ENCODE data around the gene MYH9. TPM values are rescaled to one million over a fixed set of nuclear protein-coding genes. Genes with fewer than 3 reads are reported as not detected.

Gene MYH9
- total and polyA plus RNA-seq, 7 experiments from 2014 or later = 95.5 to 900 (median 661) TPM

- H3K4me3 Mint-ChIP-seq = peak overlapping the region in 1 of 10 donors; percentile 31
- ChIA-PET POLR2A (interaction anchor here (0.7 to 1.1 kb wide), 3 partner anchors 16 to 85 kb away, joined by 3 to 4 read pairs (median 3); no protein-coding TSS in a partner anchor), CTCF (interaction anchor here (0.8 to 1.5 kb wide), 2 partner anchors 42 to 97 kb away, joined by 3 read pairs; no protein-coding TSS in a partner anchor)
- no peak for ATAC-seq
- H3K36me3 Mint-ChIP-seq = peaks cover 0 to 4% (median 0%) of the 10 kb centered on the region in 5 donors
- no peak for DNase-seq
- peak overlapping the region in 4 of 9 donors; percentile 6 to 33 (median 17) for H3K27ac Mint-ChIP-seq
- peaks cover 5 to 14% of the 10 kb centered on the region in 2 donors for H3K4me1 ChIP-seq (ENCODE audit: control insufficient read depth in 2 of 2, insufficient read depth in 2 of 2, low read length in 2 of 2)
- H3K9me3 ChIP-seq (ENCODE audit: control insufficient read depth in 2 of 3, low read length in 3 of 3) = no peaks in the 10 kb centered on the region
- no peaks in the 10 kb centered on the region for H3K27me3 Mint-ChIP-seq
- H3K4me3 ChIP-seq (ENCODE audit: low read length) = no peak overlapping the region
- H3K9me3 Mint-ChIP-seq = no peaks in the 10 kb centered on the region
- H3K36me3 ChIP-seq (ENCODE audit: control insufficient read depth in 2 of 3, insufficient read depth in 3 of 3, low read length in 3 of 3) = no peaks in the 10 kb centered on the region
- H3K4me1 Mint-ChIP-seq = peaks cover 21 to 33% (median 28%) of the 10 kb centered on the region in 7 donors
- H3K27ac ChIP-seq (ENCODE audit: low read depth, low read length) = no peak overlapping the region
- intact Hi-C loops (cut with micrococcal nuclease) = loop anchor here in 1 of 2 donors (1.0 kb wide), 1 partner anchor 11 kb away; no protein-coding TSS in a partner anchor
- no peaks in the 10 kb centered on the region for H3K27me3 ChIP-seq (ENCODE audit: control insufficient read depth in 2 of 2, insufficient read depth in 2 of 2, low read length in 2 of 2)
Observed at GRCh38 chr22:36398601-36399471, 11.1 kb upstream of the MYH9 start.

DNA sequence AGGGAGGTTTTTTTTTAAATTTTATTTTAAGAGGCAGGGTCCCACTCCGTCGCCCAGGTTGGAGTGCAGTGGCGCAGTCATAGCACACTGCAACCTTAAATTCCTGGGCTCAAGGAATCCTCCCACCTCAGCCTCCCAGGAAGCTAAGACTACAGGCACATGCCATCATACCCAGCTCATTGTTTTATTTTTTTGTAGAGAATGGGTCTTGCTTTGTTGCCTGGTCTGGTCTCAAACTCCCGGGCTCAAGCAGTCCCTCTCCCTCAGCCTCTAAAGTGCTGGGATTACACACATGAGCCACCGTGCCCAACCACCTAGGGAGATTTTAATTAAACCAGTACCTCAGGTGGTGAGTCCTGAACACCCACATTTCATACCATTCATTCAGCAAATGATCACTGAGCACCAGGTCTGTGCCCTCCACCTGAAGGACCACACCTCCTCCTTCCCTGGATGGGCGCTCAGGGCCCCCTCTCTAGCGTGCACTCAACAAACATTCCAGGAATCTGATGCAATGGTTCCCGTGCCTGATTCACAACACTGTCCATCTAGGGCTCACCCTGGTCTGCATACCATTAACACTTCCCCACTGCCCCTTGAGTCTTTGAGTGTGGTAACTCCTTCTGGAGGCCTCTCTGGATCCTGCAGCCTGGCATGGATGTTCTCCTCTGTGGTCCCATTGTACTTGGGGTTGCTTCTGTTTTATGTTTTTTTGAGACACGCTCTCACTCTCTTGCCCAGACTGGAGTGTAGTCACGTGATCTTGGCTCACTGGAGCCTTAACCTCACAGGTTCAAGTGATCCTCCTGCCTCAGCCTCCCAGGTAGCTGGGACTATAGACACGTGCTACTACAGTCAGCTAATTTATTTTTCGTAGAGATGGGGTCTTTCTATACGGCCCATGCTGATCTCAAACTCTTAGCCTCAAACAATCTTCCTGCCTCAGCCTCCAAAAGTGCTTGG lies 9.6 kb upstream of the MYH9 start:
- Mint-ChIP-seq H3K27ac (peak overlapping the region in 6 of 9 donors; percentile 5 to 56 (median 16)), H3K4me3 (no peak overlapping the region)

GRCh38 chr22:36395915-36396314 lies 8.1 kb upstream of the MYH9 start:
- Histone ChIP-seq H3K36me3 (ENCODE audit: control insufficient read depth in 2 of 3, insufficient read depth in 3 of 3, low read length in 3 of 3) (no peaks in the 10 kb centered on the region), H3K27me3 (ENCODE audit: control insufficient read depth in 2 of 2, insufficient read depth in 2 of 2, low read length in 2 of 2) (no peaks in the 10 kb centered on the region), H3K9me3 (ENCODE audit: control insufficient read depth in 2 of 3, low read length in 3 of 3) (no peaks in the 10 kb centered on the region), H3K27ac (ENCODE audit: low read depth, low read length) (no peak overlapping the region), H3K4me1 (ENCODE audit: control insufficient read depth in 2 of 2, insufficient read depth in 2 of 2, low read length in 2 of 2) (peaks cover 5 to 8% of the 10 kb centered on the region in 2 donors), H3K4me3 (ENCODE audit: low read length) (no peak overlapping the region)
- H3K36me3 Mint-ChIP-seq = peaks cover 0 to 6% (median 0%) of the 10 kb centered on the region in 5 donors
- H3K4me3 Mint-ChIP-seq = no peak overlapping the region
- ATAC-seq = no peak
- H3K9me3 Mint-ChIP-seq = no peaks in the 10 kb centered on the region
- peaks cover 21 to 41% (median 29%) of the 10 kb centered on the region in 7 donors for H3K4me1 Mint-ChIP-seq
- DNase-seq = no peak
- ChIA-PET CTCF (no interaction called here), POLR2A (no interaction called here)
- H3K27me3 Mint-ChIP-seq = no peaks in the 10 kb centered on the region
- intact Hi-C loops (cut with micrococcal nuclease) = no loop called here
- H3K27ac Mint-ChIP-seq = peak overlapping the region in 6 of 9 donors; percentile 28 to 76 (median 46)

More for the DNA sequence above, 9.6 kb upstream of the MYH9 start:
- CTCF ChIA-PET = interaction anchor here (0.8 kb wide), 1 partner anchor 44 kb away, joined by 3 read pairs; no protein-coding TSS in a partner anchor
- H3K27me3 Mint-ChIP-seq = no peaks in the 10 kb centered on the region
- no peaks in the 10 kb centered on the region for H3K9me3 ChIP-seq (ENCODE audit: control insufficient read depth in 2 of 3, low read length in 3 of 3)
- no peak for DNase-seq
- H3K9me3 Mint-ChIP-seq = no peaks in the 10 kb centered on the region
- H3K4me1 ChIP-seq (ENCODE audit: control insufficient read depth in 2 of 2, insufficient read depth in 2 of 2, low read length in 2 of 2) = peaks cover 5 to 8% of the 10 kb centered on the region in 2 donors
- intact Hi-C loops (cut with micrococcal nuclease) = no loop called here
- POLR2A ChIA-PET = interaction anchor here (0.7 to 1.1 kb wide), 3 partner anchors 18 to 84 kb away, joined by 3 to 4 read pairs (median 3); no protein-coding TSS in a partner anchor
- no peaks in the 10 kb centered on the region for H3K36me3 ChIP-seq (ENCODE audit: control insufficient read depth in 2 of 3, insufficient read depth in 3 of 3, low read length in 3 of 3)
- peaks cover 21 to 37% (median 29%) of the 10 kb centered on the region in 7 donors for H3K4me1 Mint-ChIP-seq
- no peak for ATAC-seq
- no peak overlapping the region for H3K4me3 ChIP-seq (ENCODE audit: low read length)
- no peak overlapping the region for H3K27ac ChIP-seq (ENCODE audit: low read depth, low read length)
- H3K36me3 Mint-ChIP-seq = peaks cover 0 to 4% (median 0%) of the 10 kb centered on the region in 5 donors
- H3K27me3 ChIP-seq (ENCODE audit: control insufficient read depth in 2 of 2, insufficient read depth in 2 of 2, low read length in 2 of 2) = no peaks in the 10 kb centered on the region

GRCh38 chr22:36395055-36395849 lies 7.5 kb upstream of the MYH9 start:
- H3K27me3 Mint-ChIP-seq = no peaks in the 10 kb centered on the region
- POLR2A ChIA-PET = no interaction called here
- H3K4me3 ChIP-seq (ENCODE audit: low read length) = no peak overlapping the region
- H3K27me3 ChIP-seq (ENCODE audit: control insufficient read depth in 2 of 2, insufficient read depth in 2 of 2, low read length in 2 of 2) = no peaks in the 10 kb centered on the region
- H3K4me1 Mint-ChIP-seq = peaks cover 21 to 45% (median 32%) of the 10 kb centered on the region in 7 donors
- no peak overlapping the region for H3K27ac ChIP-seq (ENCODE audit: low read depth, low read length)
- no peak for DNase-seq
- CTCF ChIA-PET = no interaction called here
- H3K4me3 Mint-ChIP-seq = no peak overlapping the region
- H3K27ac Mint-ChIP-seq = peak overlapping the region in 3 of 9 donors; percentile 13 to 48 (median 31)
- intact Hi-C loops (cut with micrococcal nuclease) = no loop called here
- peaks cover 5 to 8% of the 10 kb centered on the region in 2 donors for H3K4me1 ChIP-seq (ENCODE audit: control insufficient read depth in 2 of 2, insufficient read depth in 2 of 2, low read length in 2 of 2)
- no peaks in the 10 kb centered on the region for H3K9me3 ChIP-seq (ENCODE audit: control insufficient read depth in 2 of 3, low read length in 3 of 3)
- no peaks in the 10 kb centered on the region for H3K36me3 ChIP-seq (ENCODE audit: control insufficient read depth in 2 of 3, insufficient read depth in 3 of 3, low read length in 3 of 3)
- H3K9me3 Mint-ChIP-seq = no peaks in the 10 kb centered on the region
- no peak for ATAC-seq
- peaks cover 0 to 8% (median 0%) of the 10 kb centered on the region in 5 donors for H3K36me3 Mint-ChIP-seq

DNA sequence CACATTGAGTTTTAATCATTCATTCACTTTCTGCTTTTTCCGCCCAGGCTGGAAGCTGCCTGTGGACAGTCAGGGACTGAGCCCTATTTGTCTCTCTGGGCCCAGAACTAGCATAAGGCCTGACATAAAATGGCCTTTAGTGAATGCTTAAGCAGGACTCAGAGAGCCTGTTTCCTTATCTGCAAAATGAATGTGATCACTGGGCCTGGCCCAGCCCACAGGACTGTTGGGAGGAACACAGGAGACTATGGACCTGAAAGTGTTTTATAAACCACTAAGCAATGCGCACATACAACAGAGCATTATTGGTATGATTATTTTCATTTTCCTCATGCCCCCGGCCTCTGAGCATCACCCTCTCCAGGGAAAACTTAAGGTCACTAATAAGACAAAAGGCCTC lies 3.9 kb upstream of the MYH9 start:
- H3K4me1 ChIP-seq (ENCODE audit: control insufficient read depth in 2 of 2, insufficient read depth in 2 of 2, low read length in 2 of 2) = peaks cover 6% of the 10 kb centered on the region in 2 donors
- ATAC-seq (no peak), DNase-seq (no peak)
- no peaks in the 10 kb centered on the region for H3K27me3 Mint-ChIP-seq
- peak overlapping the region in 1 of 9 donors; percentile 54 for H3K27ac Mint-ChIP-seq
- peak overlapping the region in 1 of 10 donors; percentile 66 for H3K4me3 Mint-ChIP-seq
- peaks cover 0 to 6% (median under 1%) of the 10 kb centered on the region in 5 donors for H3K36me3 Mint-ChIP-seq
- POLR2A ChIA-PET = interaction anchor here (3.1 kb wide), 1 partner anchor 13 kb away, joined by 15 read pairs; no protein-coding TSS in a partner anchor
- peaks cover 0 to 6% (median 1%) of the 10 kb centered on the region in 3 experiments for H3K36me3 ChIP-seq (ENCODE audit: control insufficient read depth in 2 of 3, insufficient read depth in 3 of 3, low read length in 3 of 3)
- peaks cover 14 to 36% (median 23%) of the 10 kb centered on the region in 7 donors for H3K4me1 Mint-ChIP-seq
- intact Hi-C loops (cut with micrococcal nuclease) = no loop called here
- CTCF ChIA-PET = interaction anchor here (1.1 kb wide), 1 partner anchor 20 kb away, joined by 3 read pairs; no protein-coding TSS in a partner anchor
- no peaks in the 10 kb centered on the region for H3K27me3 ChIP-seq (ENCODE audit: control insufficient read depth in 2 of 2, insufficient read depth in 2 of 2, low read length in 2 of 2)
- H3K9me3 Mint-ChIP-seq = no peaks in the 10 kb centered on the region
- H3K27ac ChIP-seq (ENCODE audit: low read depth, low read length) = no peak overlapping the region
- H3K4me3 ChIP-seq (ENCODE audit: low read length) = no peak overlapping the region
- no peaks in the 10 kb centered on the region for H3K9me3 ChIP-seq (ENCODE audit: control insufficient read depth in 2 of 3, low read length in 3 of 3)
